ENCODE data around the gene SWT1. TPM values are rescaled to one million over a fixed set of nuclear protein-coding genes. Genes with fewer than 3 reads are reported as not detected.
"Not testable (repeated sequence)": the region's sequence is repeated elsewhere in the genome, so short reads cannot be mapped to it uniquely, and the experiment has no call there.

The SWT1 gene
- total and polyA plus RNA-seq, 7 experiments from 2014 or later, result 4.1 to 11.5 (median 5.2) TPM

GRCh38 chr1:185159966-185160365 is 3.0 kb downstream of the SWT1 start:
- POLR2A ChIA-PET, result interaction anchor here (1.2 kb wide), 1 partner anchor 405 kb away, joined by 3 read pairs; the partner anchor contains the start of gene EDEM3
- H3K4me3 ChIP-seq (ENCODE audit: low read length), result no peak overlapping the region
- CTCF ChIA-PET, result interaction anchor here (0.6 kb wide), 1 partner anchor 426 kb away, joined by 3 read pairs; no protein-coding TSS in a partner anchor
- no peaks in the 10 kb centered on the region for H3K9me3 ChIP-seq (ENCODE audit: control insufficient read depth in 2 of 3, low read length in 3 of 3)
- H3K27me3 Mint-ChIP-seq, result no peaks in the 10 kb centered on the region
- H3K27ac Mint-ChIP-seq, result peak overlapping the region in 1 of 9 donors; percentile 19
- H3K4me1 Mint-ChIP-seq, result peaks cover 17 to 44% (median 27%) of the 10 kb centered on the region in 7 donors
- ATAC-seq (no peak), DNase-seq (no peak)
- peaks cover 0 to 11% (median 0%) of the 10 kb centered on the region in 3 experiments for H3K36me3 ChIP-seq (ENCODE audit: control insufficient read depth in 2 of 3, insufficient read depth in 3 of 3, low read length in 3 of 3)
- H3K27ac ChIP-seq (ENCODE audit: low read depth, low read length), result no peak overlapping the region
- peak overlapping the region in 1 of 10 donors; percentile 38 for H3K4me3 Mint-ChIP-seq
- peaks cover 9 to 13% of the 10 kb centered on the region in 2 donors for H3K4me1 ChIP-seq (ENCODE audit: control insufficient read depth in 2 of 2, insufficient read depth in 2 of 2, low read length in 2 of 2)
- H3K27me3 ChIP-seq (ENCODE audit: control insufficient read depth in 2 of 2, insufficient read depth in 2 of 2, low read length in 2 of 2), result no peaks in the 10 kb centered on the region
- H3K36me3 Mint-ChIP-seq, result peaks cover 0 to 17% (median 3%) of the 10 kb centered on the region in 5 donors
- H3K9me3 Mint-ChIP-seq, result no peaks in the 10 kb centered on the region
- intact Hi-C loops (cut with micrococcal nuclease), result loop anchor here (5.0 to 10.0 kb wide), 7 partner anchors 125 to 1203 kb away; partner anchors contain the start of genes PRG4 (in 1 of the 2) and TSEN15 (in 1 of the 2)

DNA sequence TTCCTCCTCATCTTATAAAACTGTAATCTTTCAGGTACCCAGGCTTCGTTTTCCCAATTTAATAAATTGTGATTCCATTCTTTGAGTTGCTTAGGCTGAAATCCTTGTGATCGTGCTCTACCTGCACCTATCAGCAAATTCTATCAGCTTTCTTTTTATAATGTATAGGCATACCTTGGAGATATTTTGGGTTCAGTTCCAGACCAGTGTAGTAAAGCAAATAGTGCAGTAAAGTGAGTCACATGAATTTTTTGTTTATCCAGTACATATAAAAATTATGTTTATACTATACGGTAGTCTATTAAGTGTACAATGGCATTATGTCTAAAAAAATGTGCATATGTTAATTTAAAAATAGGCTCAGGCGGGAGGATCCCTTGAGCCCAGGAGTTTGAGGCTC is 5.5 kb downstream of the SWT1 start:
- no peaks in the 10 kb centered on the region for H3K9me3 ChIP-seq (ENCODE audit: control insufficient read depth in 2 of 3, low read length in 3 of 3)
- peaks cover 0 to 5% of the 10 kb centered on the region in 2 donors for H3K4me1 ChIP-seq (ENCODE audit: control insufficient read depth in 2 of 2, insufficient read depth in 2 of 2, low read length in 2 of 2)
- POLR2A ChIA-PET, result no interaction called here
- no peak overlapping the region for H3K27ac ChIP-seq (ENCODE audit: low read depth, low read length)
- no peak for DNase-seq
- ATAC-seq, result no peak
- H3K27me3 Mint-ChIP-seq, result no peaks in the 10 kb centered on the region
- H3K36me3 Mint-ChIP-seq, result peaks cover under 1 to 36% (median 8%) of the 10 kb centered on the region in 5 donors
- H3K27ac Mint-ChIP-seq, result no peak overlapping the region
- intact Hi-C loops (cut with micrococcal nuclease), result no loop called here
- no peak overlapping the region for H3K4me3 Mint-ChIP-seq
- no peaks in the 10 kb centered on the region for H3K9me3 Mint-ChIP-seq
- peaks cover 9 to 40% (median 13%) of the 10 kb centered on the region in 7 donors for H3K4me1 Mint-ChIP-seq
- CTCF ChIA-PET, result no interaction called here
- peaks cover 0 to under 1% (median 0%) of the 10 kb centered on the region in 3 experiments for H3K36me3 ChIP-seq (ENCODE audit: control insufficient read depth in 2 of 3, insufficient read depth in 3 of 3, low read length in 3 of 3)
- no peaks in the 10 kb centered on the region for H3K27me3 ChIP-seq (ENCODE audit: control insufficient read depth in 2 of 2, insufficient read depth in 2 of 2, low read length in 2 of 2)
- no peak overlapping the region for H3K4me3 ChIP-seq (ENCODE audit: low read length)

DNA sequence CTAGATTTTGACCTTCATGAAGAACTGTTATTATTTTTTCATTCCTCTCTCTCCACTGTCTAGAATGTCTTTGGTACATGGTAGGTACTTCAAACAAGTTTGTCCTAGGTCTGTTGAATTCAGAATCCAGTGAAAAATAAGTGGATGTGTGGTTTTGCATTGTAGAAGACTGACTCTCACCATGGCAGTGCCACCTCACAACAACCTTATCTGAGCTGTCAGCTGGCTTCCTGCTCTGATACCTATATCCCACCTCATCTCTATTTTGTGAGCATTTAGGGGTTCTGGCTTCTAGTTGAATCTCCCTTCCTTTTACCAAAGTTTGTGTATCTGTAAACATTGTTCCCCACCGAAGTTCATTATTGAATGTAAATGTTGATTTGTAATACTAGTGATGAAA is 9.1 kb downstream of the SWT1 start:
- Histone ChIP-seq H3K4me1 (ENCODE audit: control insufficient read depth in 2 of 2, insufficient read depth in 2 of 2, low read length in 2 of 2) (peaks cover 0 to 4% of the 10 kb centered on the region in 2 donors), H3K36me3 (ENCODE audit: control insufficient read depth in 2 of 3, insufficient read depth in 3 of 3, low read length in 3 of 3) (no peaks in the 10 kb centered on the region), H3K27me3 (ENCODE audit: control insufficient read depth in 2 of 2, insufficient read depth in 2 of 2, low read length in 2 of 2) (no peaks in the 10 kb centered on the region), H3K4me3 (ENCODE audit: low read length) (no peak overlapping the region), H3K9me3 (ENCODE audit: control insufficient read depth in 2 of 3, low read length in 3 of 3) (no peaks in the 10 kb centered on the region), H3K27ac (ENCODE audit: low read depth, low read length) (no peak overlapping the region)
- no peak overlapping the region for H3K4me3 Mint-ChIP-seq
- peak overlapping the region in 2 of 9 donors; percentile 6 to 56 for H3K27ac Mint-ChIP-seq
- ATAC-seq (no peak), DNase-seq (no peak)
- no peaks in the 10 kb centered on the region for H3K9me3 Mint-ChIP-seq
- ChIA-PET POLR2A (interaction anchor here (1.2 kb wide), 1 partner anchor 10 kb away, joined by 3 read pairs; the partner anchor contains the start of genes SWT1 and TRMT1L), CTCF (no interaction called here)
- peaks cover under 1 to 48% (median 11%) of the 10 kb centered on the region in 5 donors for H3K36me3 Mint-ChIP-seq
- no peaks in the 10 kb centered on the region for H3K27me3 Mint-ChIP-seq
- intact Hi-C loops (cut with micrococcal nuclease), result no loop called here
- peaks cover 0 to 20% (median 5%) of the 10 kb centered on the region in 7 donors for H3K4me1 Mint-ChIP-seq

- DNase-seq, result peak in 8 of 9 donors; percentile 37 to 71 (median 65)
- no peaks in the 10 kb centered on the region for H3K9me3 ChIP-seq (ENCODE audit: control insufficient read depth in 2 of 3, low read length in 3 of 3)
- Mint-ChIP-seq H3K36me3 (peaks cover 0 to 45% (median 15%) of the 10 kb centered on the region in 5 donors), H3K4me1 (peaks cover 0 to 17% (median 5%) of the 10 kb centered on the region in 7 donors), H3K27ac (peak overlapping the region in 4 of 9 donors; percentile 6 to 62 (median 43)), H3K4me3 (peak overlapping the region in 4 of 10 donors; percentile 35 to 56 (median 53)), H3K9me3 (no peaks in the 10 kb centered on the region), H3K27me3 (no peaks in the 10 kb centered on the region)
- no peaks in the 10 kb centered on the region for H3K27me3 ChIP-seq (ENCODE audit: control insufficient read depth in 2 of 2, insufficient read depth in 2 of 2, low read length in 2 of 2)
- peak; percentile 84 for ATAC-seq
- H3K4me1 ChIP-seq (ENCODE audit: control insufficient read depth in 2 of 2, insufficient read depth in 2 of 2, low read length in 2 of 2), result peaks cover 0 to 4% of the 10 kb centered on the region in 2 donors
- ChIA-PET POLR2A (no interaction called here), CTCF (interaction anchor here (0.6 to 2.9 kb wide), 17 partner anchors 9 to 525 kb away, joined by 3 to 28 read pairs (median 3); partner anchors contain the start of genes RNF2, SWT1 and TRMT1L)
- no peaks in the 10 kb centered on the region for H3K36me3 ChIP-seq (ENCODE audit: control insufficient read depth in 2 of 3, insufficient read depth in 3 of 3, low read length in 3 of 3)
- intact Hi-C loops (cut with micrococcal nuclease), result loop anchor here (1.0 to 5.0 kb wide), 10 partner anchors 13 to 1042 kb away; partner anchors contain the start of genes SWT1 (in 2 of the 2) and RNF2 (in 1 of the 2)
- no peak overlapping the region for H3K27ac ChIP-seq (ENCODE audit: low read depth, low read length)
- no peak overlapping the region for H3K4me3 ChIP-seq (ENCODE audit: low read length)
Observed at GRCh38 chr1:185170291-185170848, 13.4 kb downstream of the SWT1 start.

GRCh38 chr1:185193756-185194155 is 36.8 kb downstream of the SWT1 start:
- H3K36me3 Mint-ChIP-seq, result peaks cover 17 to 65% (median 53%) of the 10 kb centered on the region in 5 donors

DNA sequence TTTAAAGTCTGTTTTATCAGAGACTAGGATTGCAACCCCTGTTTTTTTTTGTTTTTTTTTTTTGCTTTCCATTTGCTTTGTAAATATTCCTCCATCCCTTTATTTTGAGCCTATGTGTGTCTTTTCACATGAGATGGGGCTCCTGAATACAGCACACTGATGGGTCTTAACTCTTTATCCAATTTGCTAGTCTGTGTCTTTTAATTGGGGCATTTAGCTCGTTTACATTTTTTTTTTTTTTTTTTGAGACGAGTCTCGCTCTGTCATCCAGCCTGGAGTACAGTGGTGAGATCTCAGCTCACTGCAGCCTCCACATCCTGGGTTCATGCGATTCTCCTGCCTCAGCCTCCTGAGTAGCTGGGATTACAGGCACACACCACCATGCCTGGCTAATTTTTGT is 41.7 kb downstream of the SWT1 start:
- POLR2A ChIA-PET; DNase-seq; H3K4me1 ChIP-seq (ENCODE audit: control insufficient read depth in 2 of 2, insufficient read depth in 2 of 2, low read length in 2 of 2); H3K27me3 ChIP-seq (ENCODE audit: control insufficient read depth in 2 of 2, insufficient read depth in 2 of 2, low read length in 2 of 2); H3K4me1 Mint-ChIP-seq; H3K36me3 ChIP-seq (ENCODE audit: control insufficient read depth in 2 of 3, insufficient read depth in 3 of 3, low read length in 3 of 3); H3K4me3 Mint-ChIP-seq; H3K9me3 ChIP-seq (ENCODE audit: control insufficient read depth in 2 of 3, low read length in 3 of 3); H3K27ac Mint-ChIP-seq; intact Hi-C loops (cut with micrococcal nuclease); H3K4me3 ChIP-seq (ENCODE audit: low read length); H3K27me3 Mint-ChIP-seq; CTCF ChIA-PET; ATAC-seq; H3K27ac ChIP-seq (ENCODE audit: low read depth, low read length): not testable (repeated sequence)
- peaks cover 5 to 29% (median 16%) of the 10 kb centered on the region in 11 donors for H3K9me3 Mint-ChIP-seq
- H3K36me3 Mint-ChIP-seq, result peaks cover 21 to 69% (median 64%) of the 10 kb centered on the region in 5 donors

More at GRCh38 chr1:185193756-185194155, 36.8 kb downstream of the SWT1 start:
- no peak overlapping the region for H3K27ac ChIP-seq (ENCODE audit: low read depth, low read length)
- no peaks in the 10 kb centered on the region for H3K9me3 ChIP-seq (ENCODE audit: control insufficient read depth in 2 of 3, low read length in 3 of 3)
- intact Hi-C loops (cut with micrococcal nuclease), result no loop called here
- H3K36me3 ChIP-seq (ENCODE audit: control insufficient read depth in 2 of 3, insufficient read depth in 3 of 3, low read length in 3 of 3), result peaks cover 0 to 5% (median 0%) of the 10 kb centered on the region in 3 experiments
- H3K9me3 Mint-ChIP-seq, result peaks cover 5 to 20% (median 11%) of the 10 kb centered on the region in 11 donors
- ATAC-seq (no peak), DNase-seq (no peak)
- H3K4me1 ChIP-seq (ENCODE audit: control insufficient read depth in 2 of 2, insufficient read depth in 2 of 2, low read length in 2 of 2), result no peaks in the 10 kb centered on the region
- ChIA-PET POLR2A (no interaction called here), CTCF (no interaction called here)
- H3K27me3 ChIP-seq (ENCODE audit: control insufficient read depth in 2 of 2, insufficient read depth in 2 of 2, low read length in 2 of 2), result no peaks in the 10 kb centered on the region
- H3K27ac Mint-ChIP-seq, result no peak overlapping the region
- no peaks in the 10 kb centered on the region for H3K27me3 Mint-ChIP-seq
- H3K4me3 Mint-ChIP-seq, result no peak overlapping the region
- H3K4me3 ChIP-seq (ENCODE audit: low read length), result no peak overlapping the region
- peaks cover 0 to 1% (median 0%) of the 10 kb centered on the region in 7 donors for H3K4me1 Mint-ChIP-seq
